Upper lobe of left lung (tissue), 6 donors: ENCODE measurements around the gene KRT14. TPM values are rescaled to one million over a fixed set of nuclear protein-coding genes. Genes with fewer than 3 reads are reported as not detected.
"Not testable (repeated sequence)": the region's sequence is repeated elsewhere in the genome, so short reads cannot be mapped to it uniquely, and the experiment has no call there.

Source experiments
- ATAC-seq, 2 donors: fragments of 200-7000 bp; cut with Tn5 transposase; one replicate each; pipeline ENCODE4 v1.9.1; 2022; ENCODE audit warnings: mild to moderate bottlenecking in 2 of 2, moderate library complexity in 2 of 2; ENCODE audit not compliant: low FRiP score in 2 of 2
- DNase-seq, 2 donors: peaks; one replicate each; pipeline ENCODE4 v3.0.0-alpha.2; 2019 to 2020
- H3K27ac ChIP-seq, 4 donors: fragments of 200-600 bp; sonication (generic); one replicate each; pipeline ENCODE4 v1.5.1; 2016 to 2019
- H3K27me3 ChIP-seq, 4 donors: fragments of 200-600 bp; sonication (generic); one replicate each; pipeline ENCODE4 v1.5.1; 2017 to 2019
- H3K36me3 ChIP-seq, 4 donors: fragments of 200-600 bp; sonication (generic); one replicate each; pipeline ENCODE4 v1.5.1; 2016 to 2019
- H3K4me1 ChIP-seq, 4 donors: fragments of 200-600 bp; sonication (generic); one replicate each; pipeline ENCODE4 v1.5.1; 2018 to 2019
- H3K4me3 ChIP-seq, 4 donors: fragments of 200-600 bp; sonication (generic); one replicate each; pipeline ENCODE4 v1.5.1; 2017 to 2019; ENCODE audit warnings: mild to moderate bottlenecking in 2 of 4, moderate library complexity in 1 of 4
- H3K9me3 ChIP-seq, 4 donors: fragments of 200-600 bp; sonication (generic); one replicate each; pipeline ENCODE4 v1.5.1; 2018 to 2019
- EP300 ChIP-seq, 4 donors: sonication (generic); formaldehyde crosslinking; IDR thresholded peaks; one replicate each; pipeline ENCODE4 v1.5.1; 2017; ENCODE audit warnings: antibody characterized with exemption in 4 of 4, control low read depth in 2 of 4
- POLR2A ChIP-seq, 4 donors: fragments of 450-650 bp; IDR thresholded peaks; one replicate each; pipeline ENCODE4 v1.5.1; 2016 to 2017; ENCODE audit warnings: antibody characterized with exemption in 4 of 4, mild to moderate bottlenecking in 2 of 4
- POLR2AphosphoS5 ChIP-seq, 2 donors: sonication (generic); formaldehyde crosslinking; IDR thresholded peaks; one replicate each; pipeline ENCODE4 v1.5.1; 2017; ENCODE audit warnings: antibody characterized with exemption in 2 of 2
- WGBS, 2 donors: methylation state at CpG; one replicate each; pipeline ENCODE4 v1.1.5; 2017 to 2018; 5-methylcytosine and 5-hydroxymethylcytosine counted together
- total RNA-seq, 6 donors: library from RNA; depleted of rRNA in 4 of 6; stranded (reverse); fragments of >200 nt in 4 of 6; gene quantifications; one replicate each; pipeline versions ENCODE4 v1.1.0 to v1.2.1, GENCODE V29; 2016 to 2021
- TF ChIP-seq, protein P1 (sequence below), 6 experiments: fragments of 450-650 bp in 4 of 6; fragments of 200-600 bp in 2 of 6; sonication (generic) in 2 of 6; IDR thresholded peaks; one replicate each; pipeline ENCODE4 v1.5.1; 2016 to 2019; ENCODE audit warnings: antibody characterized with exemption in 6 of 6
- donor health status: DM: no; HTN: no; CAD: no; lungs with moderate emphysema.
- donor health status: DM: no; HTN: yes; CAD: no; lungs with severe emphysema.

KRT14 gene
- total RNA-seq, 6 donors from 2014 or later: not detected

DNA sequence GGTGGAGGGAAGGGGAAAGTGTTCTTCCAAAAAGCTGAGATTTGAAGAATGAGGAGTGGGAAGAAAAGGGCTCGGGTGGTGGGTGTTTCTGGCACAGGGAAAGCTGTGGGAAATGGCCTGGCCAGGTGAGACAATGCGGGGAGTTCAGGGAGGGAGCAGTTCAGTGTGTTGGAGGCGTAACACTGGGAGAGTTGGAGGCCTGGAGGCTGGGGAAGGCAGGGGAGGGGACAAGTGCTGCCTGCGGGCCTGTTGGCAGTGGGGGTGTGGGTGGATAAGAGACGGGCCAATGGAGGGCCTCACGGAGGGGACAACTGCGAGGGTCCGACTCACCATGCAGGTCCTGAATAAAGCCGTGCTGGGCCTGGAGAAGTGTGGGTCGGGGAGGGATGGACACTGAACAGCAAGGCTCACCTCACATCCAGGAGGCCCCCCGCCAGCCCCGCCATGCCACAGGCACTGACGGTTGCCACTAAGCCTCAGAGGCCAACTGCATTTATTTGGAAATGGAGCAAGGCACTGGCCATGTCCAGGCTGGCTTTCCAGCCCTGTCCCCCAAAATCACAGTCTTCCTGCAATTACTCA, 40.8 kb downstream of the KRT14 start:
- H3K4me1 ChIP-seq: peaks cover 15 to 19% (median 17%) of the 10 kb centered on the region in 4 donors
- no peaks in the 10 kb centered on the region for H3K36me3 ChIP-seq
- H3K4me3 ChIP-seq: no peak overlapping the region
- no peak overlapping the region for H3K27ac ChIP-seq
- no peak for DNase-seq
- 78 to 82% methylated on average over 13 of the region's 13 CpGs for WGBS, 2 donors
- no peak for TF ChIP-seq POLR2A (IDR thresholded peaks at IDR 0.05)
- TF ChIP-seq POLR2AphosphoS5 (IDR thresholded peaks at IDR 0.05): no peak
- TF ChIP-seq, protein P1, sequence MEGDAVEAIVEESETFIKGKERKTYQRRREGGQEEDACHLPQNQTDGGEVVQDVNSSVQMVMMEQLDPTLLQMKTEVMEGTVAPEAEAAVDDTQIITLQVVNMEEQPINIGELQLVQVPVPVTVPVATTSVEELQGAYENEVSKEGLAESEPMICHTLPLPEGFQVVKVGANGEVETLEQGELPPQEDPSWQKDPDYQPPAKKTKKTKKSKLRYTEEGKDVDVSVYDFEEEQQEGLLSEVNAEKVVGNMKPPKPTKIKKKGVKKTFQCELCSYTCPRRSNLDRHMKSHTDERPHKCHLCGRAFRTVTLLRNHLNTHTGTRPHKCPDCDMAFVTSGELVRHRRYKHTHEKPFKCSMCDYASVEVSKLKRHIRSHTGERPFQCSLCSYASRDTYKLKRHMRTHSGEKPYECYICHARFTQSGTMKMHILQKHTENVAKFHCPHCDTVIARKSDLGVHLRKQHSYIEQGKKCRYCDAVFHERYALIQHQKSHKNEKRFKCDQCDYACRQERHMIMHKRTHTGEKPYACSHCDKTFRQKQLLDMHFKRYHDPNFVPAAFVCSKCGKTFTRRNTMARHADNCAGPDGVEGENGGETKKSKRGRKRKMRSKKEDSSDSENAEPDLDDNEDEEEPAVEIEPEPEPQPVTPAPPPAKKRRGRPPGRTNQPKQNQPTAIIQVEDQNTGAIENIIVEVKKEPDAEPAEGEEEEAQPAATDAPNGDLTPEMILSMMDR (IDR thresholded peaks at IDR 0.05): no peak
- no peak for TF ChIP-seq EP300 (IDR thresholded peaks at IDR 0.05)
- H3K27me3 ChIP-seq: no peaks in the 10 kb centered on the region
- no peak for ATAC-seq
- no peaks in the 10 kb centered on the region for H3K9me3 ChIP-seq

DNA sequence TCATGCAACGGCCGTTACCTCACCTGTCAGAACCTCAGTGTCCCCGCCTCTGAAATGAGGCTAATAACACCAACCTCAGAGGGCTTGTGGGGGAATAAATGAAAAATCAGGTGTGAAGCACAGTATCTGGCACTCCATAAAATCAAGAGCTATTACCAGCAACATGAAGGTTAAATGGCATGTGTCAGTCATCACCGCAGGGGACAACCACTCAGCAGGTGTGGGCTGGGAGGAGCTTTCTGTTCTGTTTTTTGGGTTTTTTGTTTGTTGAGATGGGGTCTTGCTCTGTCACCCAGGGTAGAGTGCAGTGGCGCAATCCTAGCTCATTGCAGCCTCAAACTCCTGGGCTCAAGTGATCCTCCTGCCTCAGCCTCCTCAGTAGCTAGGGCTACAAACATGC, 41.8 kb downstream of the KRT14 start:
- H3K36me3 ChIP-seq: no peaks in the 10 kb centered on the region
- no peak for ATAC-seq

DNA sequence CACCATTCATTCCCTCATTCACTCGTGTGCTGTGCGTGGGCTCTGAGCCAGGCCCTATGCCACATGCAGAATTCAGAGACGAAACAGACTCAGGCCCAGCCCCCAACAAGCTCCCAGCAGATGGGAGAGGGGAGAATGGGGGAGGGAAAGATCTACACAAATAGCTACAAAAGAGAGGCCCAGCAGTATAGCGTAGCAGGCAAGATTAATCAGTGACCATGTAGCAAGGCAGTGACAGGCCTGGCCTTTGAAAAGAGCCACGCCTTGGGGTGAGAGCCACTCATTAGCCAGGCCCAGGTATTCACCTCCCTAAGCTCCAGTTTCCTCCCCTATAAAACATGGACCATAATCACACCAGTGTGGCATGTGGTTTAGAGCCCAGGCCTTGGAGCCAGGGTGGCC, 42.2 kb downstream of the KRT14 start:
- H3K4me1 ChIP-seq: peaks cover 15 to 18% (median 16%) of the 10 kb centered on the region in 4 donors
- TF ChIP-seq EP300 (IDR thresholded peaks at IDR 0.05) (no peak), POLR2AphosphoS5 (IDR thresholded peaks at IDR 0.05) (no peak), POLR2A (IDR thresholded peaks at IDR 0.05) (no peak)
- TF ChIP-seq, protein P1 (IDR thresholded peaks at IDR 0.05): no peak
- no peak for ATAC-seq
- H3K27me3 ChIP-seq: no peaks in the 10 kb centered on the region
- DNase-seq: peak in 1 of 2 donors; percentile 53
- no peaks in the 10 kb centered on the region for H3K9me3 ChIP-seq
- H3K36me3 ChIP-seq: no peaks in the 10 kb centered on the region
- H3K4me3 ChIP-seq: no peak overlapping the region
- WGBS, 2 donors: 48 to 60% methylated on average over 5 of the region's 5 CpGs
- H3K27ac ChIP-seq: no peak overlapping the region

More for the DNA sequence above, 41.8 kb downstream of the KRT14 start:
- Histone ChIP-seq H3K27ac (no peak overlapping the region), H3K9me3 (no peaks in the 10 kb centered on the region), H3K27me3 (no peaks in the 10 kb centered on the region), H3K4me1 (peaks cover 15 to 19% (median 17%) of the 10 kb centered on the region in 4 donors), H3K4me3 (no peak overlapping the region)
- no peak for DNase-seq
- TF ChIP-seq EP300 (IDR thresholded peaks at IDR 0.05): no peak
- WGBS, 2 donors: 84 to 89% methylated on average over 5 of the region's 5 CpGs

DNA sequence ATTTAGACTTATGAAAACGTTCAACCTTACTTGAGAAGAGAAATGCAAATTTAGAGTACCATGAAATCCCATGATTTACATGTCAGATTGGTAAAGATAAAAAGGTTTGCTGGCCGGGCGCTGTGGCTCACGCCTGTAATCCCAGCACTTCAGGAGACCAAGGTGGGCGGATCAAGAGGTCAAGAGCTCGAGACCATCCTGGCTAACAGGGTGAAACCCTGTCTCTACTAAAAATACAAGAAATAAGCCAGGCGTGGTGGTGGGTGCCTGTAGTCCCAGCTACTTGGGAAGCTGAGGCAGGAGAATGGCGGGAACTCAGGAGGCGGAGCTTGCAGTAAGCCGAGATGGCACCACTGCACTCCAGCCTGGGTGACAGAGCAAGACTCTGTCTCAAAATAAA, 43.9 kb downstream of the KRT14 start:
- not testable (repeated sequence) for DNase-seq, H3K27me3 ChIP-seq, H3K4me1 ChIP-seq, ATAC-seq, H3K9me3 ChIP-seq, H3K27ac ChIP-seq, H3K4me3 ChIP-seq, H3K36me3 ChIP-seq
- WGBS, 2 donors: 77 to 85% methylated on average over 10 of the region's 10 CpGs

DNA sequence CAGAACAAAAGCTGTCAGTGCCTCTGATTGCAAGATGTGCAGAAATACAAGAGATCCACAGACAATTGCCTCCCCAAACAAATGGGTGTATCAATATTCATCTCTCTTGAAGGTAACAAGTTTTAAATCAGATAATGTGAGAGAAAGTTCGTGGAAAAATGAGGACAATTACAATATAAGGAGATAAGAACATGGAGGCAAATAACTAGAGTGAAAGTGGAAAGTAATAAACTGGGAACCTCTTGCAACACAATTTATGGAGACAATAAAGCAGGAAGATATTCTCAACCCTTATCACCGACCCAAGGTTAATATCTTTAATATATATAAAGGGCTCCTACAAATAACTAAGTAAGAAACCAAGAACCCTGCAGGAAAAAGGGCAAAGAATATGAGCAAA, 44.3 kb downstream of the KRT14 start:
- no peak overlapping the region for H3K27ac ChIP-seq
- H3K9me3 ChIP-seq: no peaks in the 10 kb centered on the region
- WGBS, 2 donors: 61 to 70% methylated on average over 2 of the region's 2 CpGs
- no peak for ATAC-seq
- no peaks in the 10 kb centered on the region for H3K36me3 ChIP-seq
- H3K27me3 ChIP-seq: no peaks in the 10 kb centered on the region
- no peak overlapping the region for H3K4me3 ChIP-seq
- TF ChIP-seq, protein P1 (IDR thresholded peaks at IDR 0.05): no peak
- no peak for TF ChIP-seq EP300 (IDR thresholded peaks at IDR 0.05)
- no peak for TF ChIP-seq POLR2AphosphoS5 (IDR thresholded peaks at IDR 0.05)
- TF ChIP-seq POLR2A (IDR thresholded peaks at IDR 0.05): no peak
- no peak for DNase-seq
- no peaks in the 10 kb centered on the region for H3K4me1 ChIP-seq

DNA sequence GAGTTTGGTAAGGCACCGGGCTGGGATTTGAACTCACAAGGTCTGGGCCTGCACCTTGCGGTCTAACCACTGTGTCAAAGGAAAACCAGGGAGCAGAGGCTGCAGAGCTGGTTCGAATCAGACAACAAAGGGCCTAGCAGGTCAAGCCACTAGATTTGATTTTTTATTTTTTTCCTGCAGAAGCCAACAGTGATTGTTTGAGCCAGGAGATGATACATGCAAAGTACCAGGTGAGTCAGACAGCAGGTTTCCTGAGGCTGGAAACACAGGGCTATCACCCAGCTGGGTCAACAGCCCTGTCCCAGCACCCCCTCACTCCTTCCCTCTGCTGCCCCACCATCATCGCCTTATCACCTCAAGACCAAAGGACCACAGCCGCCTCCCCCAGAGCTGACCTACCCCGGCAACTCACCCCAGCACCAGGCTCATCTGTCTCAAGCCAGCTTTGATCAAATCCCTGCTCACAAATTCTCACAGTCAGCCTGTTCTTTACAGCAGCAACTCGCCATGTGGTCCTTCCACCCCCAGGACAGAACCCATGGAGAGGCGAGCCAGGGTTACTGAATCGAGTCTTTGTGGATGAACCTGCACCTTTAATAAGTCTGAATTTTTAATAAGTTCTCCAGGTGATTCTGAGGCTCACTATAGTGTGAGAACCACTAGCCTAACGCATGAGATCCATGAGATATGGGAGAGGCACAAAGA, 45.6 kb downstream of the KRT14 start:
- Histone ChIP-seq H3K27ac (no peak overlapping the region), H3K36me3 (no peaks in the 10 kb centered on the region), H3K4me1 (peaks cover 0 to 2% (median 0%) of the 10 kb centered on the region in 4 donors), H3K27me3 (no peaks in the 10 kb centered on the region), H3K4me3 (no peak overlapping the region), H3K9me3 (no peaks in the 10 kb centered on the region)
- DNase-seq (no peak), ATAC-seq (no peak)
- no peak for TF ChIP-seq EP300 (IDR thresholded peaks at IDR 0.05)
- TF ChIP-seq, protein P1 (IDR thresholded peaks at IDR 0.05): no peak
- TF ChIP-seq POLR2AphosphoS5 (IDR thresholded peaks at IDR 0.05): no peak
- TF ChIP-seq POLR2A (IDR thresholded peaks at IDR 0.05): no peak
- WGBS, 2 donors: 84 to 88% methylated on average over 10 of the region's 10 CpGs
